ENCODE data around the gene BPGM. TPM values are rescaled to one million over a fixed set of nuclear protein-coding genes. Genes with fewer than 3 reads are reported as not detected.
A peak's percentile ranks its signal among the peaks of the same experiment; 100 is the strongest.
"Not testable (repeated sequence)": the region's sequence is repeated elsewhere in the genome, so short reads cannot be mapped to it uniquely, and the experiment has no call there.

Gene BPGM
- total and polyA plus RNA-seq, 3 experiments from 2014 or later: 25.4 to 27.1 (median 26.8) TPM

GRCh38 chr7:134660242-134660785 is 13.7 kb downstream of the BPGM start:
- ChIA-PET CTCF (interaction anchor here (0.6 to 3.2 kb wide), 2 partner anchors 13 to 36 kb away, joined by 3 to 11 read pairs; partner anchors contain the start of gene BPGM), POLR2A (no interaction called here)
- no peaks in the 10 kb centered on the region for H3K9me3 Mint-ChIP-seq
- Histone ChIP-seq H3K27ac (ENCODE audit: low read depth, low read length) (no peak overlapping the region), H3K27me3 (ENCODE audit: insufficient read depth, low read length, poor library complexity, severe bottlenecking) (no peaks in the 10 kb centered on the region), H3K4me3 (ENCODE audit: low read length) (no peak overlapping the region), H3K9me3 (ENCODE audit: low read length) (no peaks in the 10 kb centered on the region), H3K36me3 (ENCODE audit: insufficient read depth, low read length) (peaks cover 11% of the 10 kb centered on the region), H3K4me1 (ENCODE audit: insufficient read depth, low read length) (no peaks in the 10 kb centered on the region)
- DNase-seq: no peak
- H3K4me1 Mint-ChIP-seq: peaks cover 25 to 51% (median 25%) of the 10 kb centered on the region in 3 donors
- no peak overlapping the region for H3K4me3 Mint-ChIP-seq
- no peak overlapping the region for H3K27ac Mint-ChIP-seq
- peaks cover 25 to 61% (median 33%) of the 10 kb centered on the region in 3 donors for H3K36me3 Mint-ChIP-seq
- no peaks in the 10 kb centered on the region for H3K27me3 Mint-ChIP-seq

GRCh38 chr7:134660961-134661376 is 14.3 kb downstream of the BPGM start:
- H3K4me1 Mint-ChIP-seq: peaks cover 22 to 47% (median 25%) of the 10 kb centered on the region in 3 donors
- H3K4me3 Mint-ChIP-seq: no peak overlapping the region

GRCh38 chr7:134662166-134662870 is 15.7 kb downstream of the BPGM start:
- H3K9me3 Mint-ChIP-seq: no peaks in the 10 kb centered on the region
- no peaks in the 10 kb centered on the region for H3K27me3 ChIP-seq (ENCODE audit: insufficient read depth, low read length, poor library complexity, severe bottlenecking)
- CTCF ChIA-PET: interaction anchor here (1.2 to 1.3 kb wide), 2 partner anchors 15 to 29 kb away, joined by 3 to 5 read pairs; no protein-coding TSS in a partner anchor
- POLR2A ChIA-PET: interaction anchor here (1.0 kb wide), 1 partner anchor 15 kb away, joined by 4 read pairs; no protein-coding TSS in a partner anchor
- H3K4me1 ChIP-seq (ENCODE audit: insufficient read depth, low read length): no peaks in the 10 kb centered on the region
- peaks cover 25 to 69% (median 26%) of the 10 kb centered on the region in 3 donors for H3K36me3 Mint-ChIP-seq
- H3K36me3 ChIP-seq (ENCODE audit: insufficient read depth, low read length): peaks cover 11% of the 10 kb centered on the region
- no peak for DNase-seq
- no peak overlapping the region for H3K4me3 ChIP-seq (ENCODE audit: low read length)
- H3K27ac Mint-ChIP-seq: no peak overlapping the region
- H3K27me3 Mint-ChIP-seq: no peaks in the 10 kb centered on the region
- H3K4me1 Mint-ChIP-seq: peaks cover 20 to 43% (median 21%) of the 10 kb centered on the region in 3 donors
- no peak overlapping the region for H3K27ac ChIP-seq (ENCODE audit: low read depth, low read length)
- no peak overlapping the region for H3K4me3 Mint-ChIP-seq
- H3K9me3 ChIP-seq (ENCODE audit: low read length): no peaks in the 10 kb centered on the region

More at GRCh38 chr7:134660961-134661376, 14.3 kb downstream of the BPGM start:
- H3K4me1 ChIP-seq (ENCODE audit: insufficient read depth, low read length): no peaks in the 10 kb centered on the region
- no peaks in the 10 kb centered on the region for H3K9me3 ChIP-seq (ENCODE audit: low read length)
- H3K27me3 ChIP-seq (ENCODE audit: insufficient read depth, low read length, poor library complexity, severe bottlenecking): no peaks in the 10 kb centered on the region
- ChIA-PET CTCF (interaction anchor here (0.6 to 1.3 kb wide), 2 partner anchors 13 to 36 kb away, joined by 3 to 5 read pairs; no protein-coding TSS in a partner anchor), POLR2A (no interaction called here)
- H3K27ac ChIP-seq (ENCODE audit: low read depth, low read length): no peak overlapping the region
- DNase-seq: no peak
- no peak overlapping the region for H3K4me3 ChIP-seq (ENCODE audit: low read length)
- Mint-ChIP-seq H3K27ac (no peak overlapping the region), H3K27me3 (no peaks in the 10 kb centered on the region), H3K36me3 (peaks cover 25 to 61% (median 28%) of the 10 kb centered on the region in 3 donors), H3K9me3 (no peaks in the 10 kb centered on the region)
- H3K36me3 ChIP-seq (ENCODE audit: insufficient read depth, low read length): peaks cover 11% of the 10 kb centered on the region

GRCh38 chr7:134662871-134663205 is 16.2 kb downstream of the BPGM start:
- Mint-ChIP-seq H3K36me3 (peaks cover 23 to 69% (median 25%) of the 10 kb centered on the region in 3 donors), H3K27me3 (no peaks in the 10 kb centered on the region), H3K9me3 (no peaks in the 10 kb centered on the region), H3K4me3 (no peak overlapping the region), H3K4me1 (peaks cover 18 to 42% (median 18%) of the 10 kb centered on the region in 3 donors), H3K27ac (no peak overlapping the region)
- Histone ChIP-seq H3K36me3 (ENCODE audit: insufficient read depth, low read length) (peaks cover 11% of the 10 kb centered on the region), H3K27me3 (ENCODE audit: insufficient read depth, low read length, poor library complexity, severe bottlenecking) (no peaks in the 10 kb centered on the region), H3K9me3 (ENCODE audit: low read length) (no peaks in the 10 kb centered on the region), H3K4me1 (ENCODE audit: insufficient read depth, low read length) (peaks cover 4% of the 10 kb centered on the region), H3K27ac (ENCODE audit: low read depth, low read length) (no peak overlapping the region), H3K4me3 (ENCODE audit: low read length) (no peak overlapping the region)
- ChIA-PET CTCF (interaction anchor here (1.2 kb wide), 1 partner anchor 30 kb away, joined by 3 read pairs; no protein-coding TSS in a partner anchor), POLR2A (no interaction called here)
- DNase-seq: no peak

DNA sequence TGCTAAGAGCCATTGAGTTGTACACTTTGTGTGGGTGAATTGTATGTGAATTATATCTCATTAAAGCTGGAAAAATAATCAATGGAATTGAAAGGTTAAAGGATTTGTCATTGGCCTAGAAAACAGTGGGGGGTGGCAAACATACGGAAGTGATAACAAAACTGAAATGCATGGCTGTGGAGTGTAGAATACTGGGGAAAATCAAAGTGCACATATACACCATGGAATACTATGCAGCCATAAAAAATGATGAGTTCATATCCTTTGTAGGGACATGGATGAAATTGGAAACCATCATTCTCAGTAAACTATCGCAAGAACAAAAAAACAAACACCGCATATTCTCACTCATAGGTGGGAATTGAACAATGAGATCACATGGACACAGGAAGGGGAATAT is 18.4 kb downstream of the BPGM start:
- H3K9me3 Mint-ChIP-seq; DNase-seq; H3K27me3 Mint-ChIP-seq; POLR2A ChIA-PET; H3K9me3 ChIP-seq (ENCODE audit: low read length); CTCF ChIA-PET; H3K27ac ChIP-seq (ENCODE audit: low read depth, low read length); H3K27me3 ChIP-seq (ENCODE audit: insufficient read depth, low read length, poor library complexity, severe bottlenecking); H3K4me3 Mint-ChIP-seq; H3K4me3 ChIP-seq (ENCODE audit: low read length): not testable (repeated sequence)
- Mint-ChIP-seq H3K4me1 (peaks cover 34 to 51% (median 38%) of the 10 kb centered on the region in 3 donors), H3K36me3 (peaks cover 23 to 56% (median 25%) of the 10 kb centered on the region in 3 donors), H3K27ac (peak overlapping the region in 3 of 8 donors; percentile 8 to 46 (median 36))
- Histone ChIP-seq H3K36me3 (ENCODE audit: insufficient read depth, low read length) (peaks cover 11% of the 10 kb centered on the region), H3K4me1 (ENCODE audit: insufficient read depth, low read length) (peaks cover 23% of the 10 kb centered on the region)

GRCh38 chr7:134667899-134668298 is 21.2 kb downstream of the BPGM start:
- Histone ChIP-seq H3K27me3 (ENCODE audit: insufficient read depth, low read length, poor library complexity, severe bottlenecking) (no peaks in the 10 kb centered on the region), H3K4me1 (ENCODE audit: insufficient read depth, low read length) (peaks cover 26% of the 10 kb centered on the region), H3K27ac (ENCODE audit: low read depth, low read length) (no peak overlapping the region), H3K9me3 (ENCODE audit: low read length) (no peaks in the 10 kb centered on the region), H3K36me3 (ENCODE audit: insufficient read depth, low read length) (no peaks in the 10 kb centered on the region), H3K4me3 (ENCODE audit: low read length) (no peak overlapping the region)
- ChIA-PET CTCF (interaction anchor here (1.9 kb wide), 1 partner anchor 23 kb away, joined by 10 read pairs; no protein-coding TSS in a partner anchor), POLR2A (interaction anchor here (2.1 kb wide), 1 partner anchor 22 kb away, joined by 7 read pairs; the partner anchor contains the start of gene BPGM)
- Mint-ChIP-seq H3K4me3 (no peak overlapping the region), H3K9me3 (peaks cover 0 to 2% (median 0%) of the 10 kb centered on the region in 5 donors), H3K36me3 (peaks cover 14 to 34% (median 28%) of the 10 kb centered on the region in 3 donors), H3K4me1 (peaks cover 37 to 52% (median 46%) of the 10 kb centered on the region in 3 donors), H3K27ac (peak overlapping the region in 6 of 8 donors; percentile 72 to 100 (median 92)), H3K27me3 (no peaks in the 10 kb centered on the region)
- DNase-seq: no peak

- ChIA-PET CTCF (interaction anchor here (1.9 kb wide), 1 partner anchor 24 kb away, joined by 10 read pairs; no protein-coding TSS in a partner anchor), POLR2A (interaction anchor here (0.8 to 2.1 kb wide), 3 partner anchors 12 to 23 kb away, joined by 3 to 7 read pairs (median 4); partner anchors contain the start of gene BPGM)
- H3K27me3 ChIP-seq (ENCODE audit: insufficient read depth, low read length, poor library complexity, severe bottlenecking): no peaks in the 10 kb centered on the region
- peak overlapping the region; percentile 54 for H3K27ac ChIP-seq (ENCODE audit: low read depth, low read length)
- peaks cover 3% of the 10 kb centered on the region for H3K9me3 ChIP-seq (ENCODE audit: low read length)
- no peak for DNase-seq
- peaks cover 32 to 48% (median 46%) of the 10 kb centered on the region in 3 donors for H3K4me1 Mint-ChIP-seq
- peak overlapping the region; percentile 81 to 100 (median 97) for H3K27ac Mint-ChIP-seq
- H3K4me3 Mint-ChIP-seq: peak overlapping the region in 6 of 7 donors; percentile 19 to 83 (median 72)
- H3K27me3 Mint-ChIP-seq: no peaks in the 10 kb centered on the region
- peaks cover 0 to 2% (median 0%) of the 10 kb centered on the region in 5 donors for H3K9me3 Mint-ChIP-seq
- H3K36me3 ChIP-seq (ENCODE audit: insufficient read depth, low read length): no peaks in the 10 kb centered on the region
- H3K36me3 Mint-ChIP-seq: peaks cover 11 to 27% (median 27%) of the 10 kb centered on the region in 3 donors
- peak overlapping the region; percentile 33 for H3K4me3 ChIP-seq (ENCODE audit: low read length)
- H3K4me1 ChIP-seq (ENCODE audit: insufficient read depth, low read length): peaks cover 26% of the 10 kb centered on the region
Observed at GRCh38 chr7:134669388-134669787, 22.7 kb downstream of the BPGM start.

Measured in CD8-positive, alpha-beta memory T cell (primary cell).